ENCODE measurements around the gene UGT2B7. TPM values are rescaled to one million over a fixed set of nuclear protein-coding genes. Genes with fewer than 3 reads are reported as not detected.

The UGT2B7 gene
- total RNA-seq, 1 donor from 2014 or later: 0.97 TPM

DNA sequence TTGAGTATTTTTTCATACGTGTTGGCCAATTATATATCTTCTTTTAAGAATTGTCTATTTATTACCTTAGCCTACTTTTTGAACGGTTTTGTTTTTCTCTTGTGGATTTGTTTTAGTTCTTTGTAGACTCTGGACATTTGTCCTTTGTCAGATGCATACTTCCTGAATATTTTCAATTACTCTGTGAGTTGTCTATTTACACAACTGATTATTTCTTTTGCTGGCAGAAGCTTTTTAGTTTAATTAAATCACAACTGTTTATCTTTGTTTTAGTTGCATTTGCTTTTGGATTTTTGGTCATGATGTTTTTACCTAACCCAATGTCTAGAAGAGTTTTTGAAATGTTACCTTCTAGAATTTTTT lies 19.6 kb downstream of the UGT2B7 start:
- DNase-seq (ENCODE audit: extremely low spot score, unreplicated experiment): no peak
- no peaks in the 10 kb centered on the region for H3K4me1 Mint-ChIP-seq (ENCODE audit: unreplicated experiment)
- TF ChIP-seq, protein P1, sequence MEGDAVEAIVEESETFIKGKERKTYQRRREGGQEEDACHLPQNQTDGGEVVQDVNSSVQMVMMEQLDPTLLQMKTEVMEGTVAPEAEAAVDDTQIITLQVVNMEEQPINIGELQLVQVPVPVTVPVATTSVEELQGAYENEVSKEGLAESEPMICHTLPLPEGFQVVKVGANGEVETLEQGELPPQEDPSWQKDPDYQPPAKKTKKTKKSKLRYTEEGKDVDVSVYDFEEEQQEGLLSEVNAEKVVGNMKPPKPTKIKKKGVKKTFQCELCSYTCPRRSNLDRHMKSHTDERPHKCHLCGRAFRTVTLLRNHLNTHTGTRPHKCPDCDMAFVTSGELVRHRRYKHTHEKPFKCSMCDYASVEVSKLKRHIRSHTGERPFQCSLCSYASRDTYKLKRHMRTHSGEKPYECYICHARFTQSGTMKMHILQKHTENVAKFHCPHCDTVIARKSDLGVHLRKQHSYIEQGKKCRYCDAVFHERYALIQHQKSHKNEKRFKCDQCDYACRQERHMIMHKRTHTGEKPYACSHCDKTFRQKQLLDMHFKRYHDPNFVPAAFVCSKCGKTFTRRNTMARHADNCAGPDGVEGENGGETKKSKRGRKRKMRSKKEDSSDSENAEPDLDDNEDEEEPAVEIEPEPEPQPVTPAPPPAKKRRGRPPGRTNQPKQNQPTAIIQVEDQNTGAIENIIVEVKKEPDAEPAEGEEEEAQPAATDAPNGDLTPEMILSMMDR (IDR thresholded peaks at IDR 0.05): no peak
- peaks cover 3% of the 10 kb centered on the region for H3K27me3 Mint-ChIP-seq (ENCODE audit: unreplicated experiment)
- H3K27ac Mint-ChIP-seq (ENCODE audit: unreplicated experiment): no peak overlapping the region
- no peaks in the 10 kb centered on the region for H3K36me3 Mint-ChIP-seq (ENCODE audit: unreplicated experiment)
- no peaks in the 10 kb centered on the region for H3K9me3 Mint-ChIP-seq (ENCODE audit: unreplicated experiment)
- no peak overlapping the region for H3K4me3 Mint-ChIP-seq (ENCODE audit: unreplicated experiment)

DNA sequence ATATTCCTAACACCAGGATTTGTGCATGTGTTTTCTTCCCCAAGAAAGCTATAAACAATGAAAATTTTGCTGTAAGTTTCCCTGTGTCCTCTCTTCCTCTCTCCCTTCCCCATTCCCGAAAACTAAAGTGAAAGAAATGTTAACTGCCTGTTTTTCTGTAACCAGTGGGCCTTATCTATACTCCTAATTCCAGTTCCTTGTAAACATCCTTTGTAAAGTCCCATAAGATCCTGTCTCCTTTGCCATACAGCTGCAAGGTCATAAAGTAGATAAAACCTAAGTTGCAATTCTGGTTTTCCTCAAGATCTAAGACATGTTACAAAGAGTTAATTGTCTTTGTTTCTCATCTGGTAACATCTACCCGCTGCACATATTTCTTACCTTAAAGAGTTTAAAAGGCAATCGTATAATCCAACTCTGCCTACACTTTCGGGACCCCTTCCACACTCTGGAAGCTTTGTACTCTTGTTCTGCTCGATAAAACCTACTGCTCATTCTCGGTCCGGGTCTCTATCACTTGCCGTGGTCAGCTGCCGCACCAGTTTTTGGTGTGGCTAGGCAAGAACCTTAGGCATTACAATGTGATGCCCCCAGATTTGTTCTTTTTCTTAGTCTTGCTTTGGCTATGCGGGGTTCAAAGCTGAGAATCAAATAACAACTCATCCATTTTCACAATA lies 20.5 kb downstream of the UGT2B7 start:
- Mint-ChIP-seq H3K4me3 (ENCODE audit: unreplicated experiment) (no peak overlapping the region), H3K27me3 (ENCODE audit: unreplicated experiment) (peaks cover 5% of the 10 kb centered on the region), H3K36me3 (ENCODE audit: unreplicated experiment) (no peaks in the 10 kb centered on the region), H3K9me3 (ENCODE audit: unreplicated experiment) (no peaks in the 10 kb centered on the region), H3K27ac (ENCODE audit: unreplicated experiment) (no peak overlapping the region), H3K4me1 (ENCODE audit: unreplicated experiment) (no peaks in the 10 kb centered on the region)
- TF ChIP-seq, protein P1 (IDR thresholded peaks at IDR 0.05): no peak
- no peak for DNase-seq (ENCODE audit: extremely low spot score, unreplicated experiment)

- Mint-ChIP-seq H3K36me3 (ENCODE audit: unreplicated experiment) (no peaks in the 10 kb centered on the region), H3K9me3 (ENCODE audit: unreplicated experiment) (no peaks in the 10 kb centered on the region), H3K27ac (ENCODE audit: unreplicated experiment) (no peak overlapping the region), H3K4me3 (ENCODE audit: unreplicated experiment) (no peak overlapping the region), H3K27me3 (ENCODE audit: unreplicated experiment) (peaks cover 5% of the 10 kb centered on the region), H3K4me1 (ENCODE audit: unreplicated experiment) (no peaks in the 10 kb centered on the region)
- DNase-seq (ENCODE audit: extremely low spot score, unreplicated experiment): no peak
- TF ChIP-seq, protein P1 (IDR thresholded peaks at IDR 0.05): no peak
Observed at GRCh38 chr4:69120870-69121269, 24.6 kb downstream of the UGT2B7 start.

- TF ChIP-seq, protein P1 (IDR thresholded peaks at IDR 0.05): no peak
- no peak overlapping the region for H3K27ac Mint-ChIP-seq (ENCODE audit: unreplicated experiment)
Observed at GRCh38 chr4:69122476-69122875, 26.2 kb downstream of the UGT2B7 start.

GRCh38 chr4:69124941-69125340 lies 28.7 kb downstream of the UGT2B7 start:
- no peak overlapping the region for H3K4me3 Mint-ChIP-seq (ENCODE audit: unreplicated experiment)
- no peaks in the 10 kb centered on the region for H3K36me3 Mint-ChIP-seq (ENCODE audit: unreplicated experiment)
- H3K27me3 Mint-ChIP-seq (ENCODE audit: unreplicated experiment): peaks cover 2% of the 10 kb centered on the region
- no peak overlapping the region for H3K27ac Mint-ChIP-seq (ENCODE audit: unreplicated experiment)
- TF ChIP-seq, protein P1 (IDR thresholded peaks at IDR 0.05): no peak
- DNase-seq (ENCODE audit: extremely low spot score, unreplicated experiment): no peak
- no peaks in the 10 kb centered on the region for H3K9me3 Mint-ChIP-seq (ENCODE audit: unreplicated experiment)
- H3K4me1 Mint-ChIP-seq (ENCODE audit: unreplicated experiment): no peaks in the 10 kb centered on the region

More at GRCh38 chr4:69122476-69122875, 26.2 kb downstream of the UGT2B7 start:
- no peaks in the 10 kb centered on the region for H3K4me1 Mint-ChIP-seq (ENCODE audit: unreplicated experiment)
- no peaks in the 10 kb centered on the region for H3K9me3 Mint-ChIP-seq (ENCODE audit: unreplicated experiment)
- DNase-seq (ENCODE audit: extremely low spot score, unreplicated experiment): no peak
- peaks cover 2% of the 10 kb centered on the region for H3K27me3 Mint-ChIP-seq (ENCODE audit: unreplicated experiment)
- no peaks in the 10 kb centered on the region for H3K36me3 Mint-ChIP-seq (ENCODE audit: unreplicated experiment)
- no peak overlapping the region for H3K4me3 Mint-ChIP-seq (ENCODE audit: unreplicated experiment)

Measured in osteocyte (in vitro differentiated cells).